Natural killer cell (primary cell): ENCODE measurements around the gene MAEA. TPM values are rescaled to one million over a fixed set of nuclear protein-coding genes. Genes with fewer than 3 reads are reported as not detected.
"Not testable (repeated sequence)": the region's sequence is repeated elsewhere in the genome, so short reads cannot be mapped to it uniquely, and the experiment has no call there.

ENCODE experiments used
- ATAC-seq, 3 donors: fragments of 150-1000 bp in 2 of 3; fragments of 200-7000 bp in 1 of 3; cut with Tn5 transposase; 1 replicate in 1 of 3; 2 replicates in 2 of 3; pipeline ENCODE4 v1.10.0; 2021; ENCODE audit warnings: mild to moderate bottlenecking in 2 of 3, moderate library complexity in 2 of 3
- DNase-seq, 2 donors: peaks; one replicate each; pipeline versions ENCODE4 v3.0.0 to v3.0.0-alpha.2; 2013 to 2021; ENCODE audit warnings: mixed read lengths in 1 of 2
- H3K27ac ChIP-seq: one replicate; pipeline ENCODE4 v1.5.1; 2013; ENCODE audit warnings: mild to moderate bottlenecking, low read length
- H3K27me3 ChIP-seq: one replicate; pipeline ENCODE4 v1.6.1; 2013; ENCODE audit warnings: low read length; ENCODE audit not compliant: control insufficient read depth, insufficient read depth
- H3K36me3 ChIP-seq: one replicate; pipeline ENCODE4 v1.6.1; 2013; ENCODE audit warnings: low read length; ENCODE audit not compliant: control insufficient read depth, insufficient read depth
- H3K4me1 ChIP-seq: one replicate; pipeline ENCODE4 v1.6.1; 2013; ENCODE audit warnings: low read length; ENCODE audit not compliant: control insufficient read depth, insufficient read depth
- H3K4me3 ChIP-seq: one replicate; pipeline ENCODE4 v1.5.1; 2013; ENCODE audit warnings: low read length
- H3K9me3 ChIP-seq: one replicate; pipeline ENCODE4 v1.6.1; 2013; ENCODE audit warnings: low read length; ENCODE audit not compliant: control insufficient read depth, insufficient read depth
- H3K27ac Mint-ChIP-seq, 2 donors: one replicate each; pipeline ENCODE4 v1.8.0; 2022; ENCODE audit warnings: mild to moderate bottlenecking in 2 of 2, mixed read lengths in 2 of 2, moderate library complexity in 1 of 2
- H3K27me3 Mint-ChIP-seq, 2 donors: one replicate each; pipeline ENCODE4 v1.8.0; 2022; ENCODE audit warnings: low read depth in 2 of 2, mixed read lengths in 2 of 2
- H3K36me3 Mint-ChIP-seq: one replicate; pipeline ENCODE4 v1.8.0; 2022; ENCODE audit warnings: mixed read lengths
- H3K4me1 Mint-ChIP-seq, 2 donors: one replicate each; pipeline ENCODE4 v1.8.0; 2022; ENCODE audit warnings: mixed read lengths in 2 of 2
- H3K4me3 Mint-ChIP-seq: one replicate; pipeline ENCODE4 v1.8.0; 2022; ENCODE audit warnings: mild to moderate bottlenecking, moderate library complexity, mixed read lengths
- H3K9me3 Mint-ChIP-seq, 2 donors: one replicate each; pipeline ENCODE4 v1.8.0; 2022; ENCODE audit warnings: mixed read lengths in 2 of 2
- CTCF ChIP-seq: fragments of 200-600 bp; IDR thresholded peaks from one replicate; pipeline ENCODE4 v1.8.0; 2022; ENCODE audit warnings: antibody characterized with exemption
- WGBS: methylation state at CpG from one replicate; pipeline ENCODE4 v1.1.7; 2013; ENCODE audit warnings: missing lambda C conversion rate; ENCODE audit not compliant: insufficient coverage; 5-methylcytosine and 5-hydroxymethylcytosine counted together
- intact Hi-C: fragments of 100-400 bp; cut with micrococcal nuclease; formaldehyde crosslinking; loops from one replicate; pipeline ENCODE4 v1.14.2; 2022
- total RNA-seq, 4 donors: library from RNA; stranded (reverse); fragments of 120-200 nt in 1 of 4; gene quantifications; one replicate each; pipeline versions ENCODE4 v1.2.3 to v1.2.4, GENCODE V29; 2013 to 2022

MAEA gene
- total RNA-seq, 3 donors from 2014 or later (not counting 1 experiment from before 2014, with no cell fraction given) = 63.5 to 89.2 (median 64.0) TPM

GRCh38 chr4:1370321-1371124 lies 80.8 kb downstream of the MAEA start:
- Histone ChIP-seq H3K4me3 (no peak overlapping the region), H3K27me3 (no peaks in the 10 kb centered on the region), H3K4me1 (no peaks in the 10 kb centered on the region), H3K27ac (no peak overlapping the region), H3K9me3 (no peaks in the 10 kb centered on the region), H3K36me3 (peaks cover 13% of the 10 kb centered on the region)
- H3K9me3 Mint-ChIP-seq = no peaks in the 10 kb centered on the region
- no peak overlapping the region for H3K4me3 Mint-ChIP-seq
- DNase-seq (no peak), ATAC-seq (no peak)
- TF ChIP-seq CTCF = no peak
- intact Hi-C loops = no loop called here
- H3K4me1 Mint-ChIP-seq = peaks cover 4% of the 10 kb centered on the region in 2 donors
- 96% methylated on average over 29 of the region's 29 CpGs for WGBS
- no peaks in the 10 kb centered on the region for H3K36me3 Mint-ChIP-seq
- no peaks in the 10 kb centered on the region for H3K27me3 Mint-ChIP-seq
- no peak overlapping the region for H3K27ac Mint-ChIP-seq

GRCh38 chr4:1371176-1372165 lies 81.8 kb downstream of the MAEA start:
- H3K9me3 ChIP-seq = no peaks in the 10 kb centered on the region
- H3K36me3 Mint-ChIP-seq = no peaks in the 10 kb centered on the region
- H3K4me3 ChIP-seq = no peak overlapping the region
- intact Hi-C loops = no loop called here
- ATAC-seq (no peak), DNase-seq (no peak)
- no peaks in the 10 kb centered on the region for H3K27me3 Mint-ChIP-seq
- no peaks in the 10 kb centered on the region for H3K9me3 Mint-ChIP-seq
- no peaks in the 10 kb centered on the region for H3K4me1 ChIP-seq
- H3K27me3 ChIP-seq = no peaks in the 10 kb centered on the region
- WGBS = 94% methylated on average over 27 of the region's 28 CpGs
- TF ChIP-seq CTCF = no peak
- no peak overlapping the region for H3K27ac ChIP-seq
- H3K36me3 ChIP-seq = peaks cover 16% of the 10 kb centered on the region
- H3K27ac Mint-ChIP-seq = no peak overlapping the region
- peaks cover 4% of the 10 kb centered on the region in 2 donors for H3K4me1 Mint-ChIP-seq
- no peak overlapping the region for H3K4me3 Mint-ChIP-seq

- H3K9me3 Mint-ChIP-seq, H3K27me3 ChIP-seq, H3K27me3 Mint-ChIP-seq, H3K4me3 ChIP-seq, H3K27ac ChIP-seq, ATAC-seq, H3K4me1 ChIP-seq, H3K4me3 Mint-ChIP-seq, H3K27ac Mint-ChIP-seq, H3K9me3 ChIP-seq, DNase-seq, intact Hi-C loops, H3K36me3 Mint-ChIP-seq, H3K4me1 Mint-ChIP-seq: not testable (repeated sequence)
- peaks cover 16% of the 10 kb centered on the region for H3K36me3 ChIP-seq
- WGBS = 85% methylated on average over 16 of the region's 22 CpGs
Observed at GRCh38 chr4:1372576-1372975, 82.9 kb downstream of the MAEA start.
